Mucosa of stomach (tissue), 1 donor: ENCODE data around the gene TTLL6.

Experiments used
- H3K27me3 ChIP-seq: one replicate; pipeline ENCODE4 v1.7.0; 2013; ENCODE audit warnings: mild to moderate bottlenecking, low read length; ENCODE audit not compliant: control insufficient read depth, insufficient read depth
- H3K36me3 ChIP-seq: one replicate; pipeline ENCODE4 v1.7.0; 2013; ENCODE audit warnings: low read length; ENCODE audit not compliant: control insufficient read depth, insufficient read depth
- H3K4me1 ChIP-seq: one replicate; pipeline ENCODE4 v1.7.0; 2013; ENCODE audit warnings: mild to moderate bottlenecking, low read length; ENCODE audit not compliant: control insufficient read depth, insufficient read depth
- H3K4me3 ChIP-seq: one replicate; pipeline ENCODE4 v1.7.0; 2013; ENCODE audit warnings: low read length
- H3K9ac ChIP-seq: one replicate; pipeline ENCODE4 v1.7.0; 2013; ENCODE audit warnings: mild to moderate bottlenecking, low read length, moderate library complexity
- H3K9me3 ChIP-seq: one replicate; pipeline ENCODE4 v1.7.0; 2013; ENCODE audit warnings: mild to moderate bottlenecking, low read length, moderate library complexity; ENCODE audit not compliant: control insufficient read depth
- donor health status: Pancreatic carcinoma.

The TTLL6 gene

DNA sequence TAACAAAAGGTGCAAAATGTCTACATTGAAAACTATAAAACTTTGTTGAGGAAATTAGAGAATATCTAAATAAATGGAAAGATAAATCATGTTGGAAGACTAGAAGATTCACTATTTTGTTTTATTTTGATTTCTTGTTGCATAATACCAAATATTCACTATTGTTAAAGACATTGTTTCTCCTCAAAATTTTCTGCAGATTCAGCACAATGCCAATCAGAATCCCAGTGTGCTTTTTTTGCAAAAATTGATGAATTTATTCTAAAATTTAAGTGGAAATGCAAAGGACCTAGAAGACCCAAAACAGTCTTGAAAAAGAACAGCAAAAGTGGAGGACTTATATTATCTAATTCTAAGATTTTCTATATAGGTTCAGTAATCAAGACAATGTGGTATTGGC, 40.4 kb downstream of the TTLL6 start:
- Histone ChIP-seq H3K9ac (no peak overlapping the region), H3K4me1 (no peaks in the 10 kb centered on the region), H3K9me3 (no peaks in the 10 kb centered on the region), H3K36me3 (no peaks in the 10 kb centered on the region), H3K27me3 (no peaks in the 10 kb centered on the region), H3K4me3 (no peak overlapping the region)

- H3K36me3 ChIP-seq: no peaks in the 10 kb centered on the region
- H3K4me3 ChIP-seq: no peak overlapping the region
- H3K9me3 ChIP-seq: no peaks in the 10 kb centered on the region
- H3K27me3 ChIP-seq: no peaks in the 10 kb centered on the region
- no peak overlapping the region for H3K9ac ChIP-seq
- no peaks in the 10 kb centered on the region for H3K4me1 ChIP-seq
These were observed 43.8 kb downstream of the TTLL6 start for GRCh38 chr17:48773245-48773644.

GRCh38 chr17:48770954-48771353, 46.1 kb downstream of the TTLL6 start:
- no peaks in the 10 kb centered on the region for H3K36me3 ChIP-seq
- H3K9me3 ChIP-seq: no peaks in the 10 kb centered on the region
- H3K9ac ChIP-seq: no peak overlapping the region
- H3K27me3 ChIP-seq: no peaks in the 10 kb centered on the region
- no peaks in the 10 kb centered on the region for H3K4me1 ChIP-seq
- no peak overlapping the region for H3K4me3 ChIP-seq

DNA sequence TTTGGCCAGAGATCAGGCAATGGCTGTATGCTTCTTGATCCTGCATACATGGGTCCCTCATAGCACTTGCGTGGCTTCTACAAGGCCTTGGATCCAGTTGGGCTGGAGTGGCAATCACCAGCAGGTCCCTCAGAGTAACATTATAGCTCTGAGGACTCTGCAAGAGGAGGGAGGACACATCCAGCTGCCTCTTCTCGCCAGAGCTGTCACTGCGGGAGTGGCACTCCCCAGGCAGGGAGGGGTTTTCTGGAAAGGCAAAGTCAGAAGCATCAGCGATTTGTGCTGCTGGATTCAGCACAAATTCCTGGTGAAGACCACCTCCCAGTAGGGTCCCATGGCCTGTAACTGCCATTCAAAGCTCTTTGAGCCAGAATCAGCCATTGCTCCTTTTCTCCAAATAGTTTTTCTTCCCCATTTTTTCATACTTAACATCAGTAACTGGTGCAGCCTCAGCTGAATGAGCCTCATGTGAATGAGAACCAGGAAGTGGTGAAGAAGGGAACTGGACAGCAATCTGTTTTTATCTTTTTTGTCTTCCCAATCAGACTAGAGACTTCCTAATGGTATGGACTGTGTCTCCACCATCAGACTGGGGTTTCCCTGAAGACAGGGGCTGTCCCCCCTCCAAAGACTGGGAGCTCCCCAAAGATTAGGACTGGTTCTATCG, 47.9 kb downstream of the TTLL6 start:
- Histone ChIP-seq H3K4me1 (no peaks in the 10 kb centered on the region), H3K9ac (no peak overlapping the region), H3K9me3 (no peaks in the 10 kb centered on the region), H3K4me3 (no peak overlapping the region), H3K27me3 (peaks cover 3% of the 10 kb centered on the region), H3K36me3 (no peaks in the 10 kb centered on the region)

- Histone ChIP-seq H3K9ac (no peak overlapping the region), H3K36me3 (no peaks in the 10 kb centered on the region), H3K4me1 (no peaks in the 10 kb centered on the region), H3K27me3 (peaks cover 8% of the 10 kb centered on the region), H3K4me3 (no peak overlapping the region), H3K9me3 (no peaks in the 10 kb centered on the region)
These were observed 49.7 kb downstream of the TTLL6 start for GRCh38 chr17:48767263-48767774.

GRCh38 chr17:48761114-48761513, 55.9 kb downstream of the TTLL6 start:
- no peak overlapping the region for H3K4me3 ChIP-seq
- no peaks in the 10 kb centered on the region for H3K36me3 ChIP-seq

DNA sequence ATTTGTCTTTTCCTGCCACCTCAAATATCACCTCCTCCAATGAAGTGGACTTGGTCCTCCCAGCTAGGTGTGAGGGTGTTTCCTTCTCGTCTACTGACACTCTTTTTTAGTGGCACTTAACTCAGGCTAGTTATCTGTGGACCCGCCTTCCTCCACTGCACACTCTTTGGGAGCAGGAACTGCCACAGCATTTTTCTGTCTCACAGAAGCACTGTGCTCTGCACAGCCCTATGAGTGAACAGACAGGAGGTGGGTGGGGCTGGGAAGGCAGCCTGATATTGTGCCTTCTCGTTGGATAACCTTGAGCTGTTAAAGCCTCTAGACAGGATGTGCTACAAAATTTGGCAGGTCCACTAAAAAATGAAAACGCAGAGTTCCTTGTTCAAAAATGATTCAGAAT, 56.6 kb downstream of the TTLL6 start:
- Histone ChIP-seq H3K27me3 (peaks cover 18% of the 10 kb centered on the region), H3K9me3 (no peaks in the 10 kb centered on the region), H3K4me3 (no peak overlapping the region), H3K9ac (no peak overlapping the region), H3K4me1 (peaks cover 5% of the 10 kb centered on the region), H3K36me3 (no peaks in the 10 kb centered on the region)

More at GRCh38 chr17:48761114-48761513, 55.9 kb downstream of the TTLL6 start:
- Histone ChIP-seq H3K9ac (no peak overlapping the region), H3K4me1 (peaks cover 5% of the 10 kb centered on the region), H3K27me3 (peaks cover 13% of the 10 kb centered on the region), H3K9me3 (no peaks in the 10 kb centered on the region)

GRCh38 chr17:48759288-48759687, 57.7 kb downstream of the TTLL6 start:
- no peak overlapping the region for H3K4me3 ChIP-seq

DNA sequence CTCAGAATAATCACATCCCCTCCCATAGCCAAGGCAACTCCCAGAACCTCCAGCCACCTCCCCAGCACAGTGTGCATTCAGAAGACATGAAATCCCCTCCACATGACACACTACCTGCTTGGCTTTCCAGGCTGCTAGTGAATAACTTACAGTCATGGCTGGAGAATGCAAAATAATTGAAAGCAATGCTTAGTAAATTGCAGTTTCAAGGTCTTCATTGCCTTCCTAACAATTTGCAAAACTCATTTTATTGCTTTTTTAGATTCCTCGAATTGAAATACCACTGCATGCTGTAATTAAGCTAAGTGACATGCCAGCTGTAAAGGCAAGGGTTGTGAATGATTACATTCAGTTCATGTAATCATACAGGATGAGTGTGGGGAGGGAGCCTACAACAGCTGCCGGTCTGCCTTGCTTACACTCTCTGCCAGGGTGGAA, 59.5 kb downstream of the TTLL6 start:
- peaks cover 41% of the 10 kb centered on the region for H3K27me3 ChIP-seq

More at GRCh38 chr17:48759288-48759687, 57.7 kb downstream of the TTLL6 start:
- no peak overlapping the region for H3K9ac ChIP-seq
- H3K4me1 ChIP-seq: peaks cover 15% of the 10 kb centered on the region
- peaks cover 28% of the 10 kb centered on the region for H3K27me3 ChIP-seq
- H3K9me3 ChIP-seq: no peaks in the 10 kb centered on the region
- H3K36me3 ChIP-seq: no peaks in the 10 kb centered on the region

DNA sequence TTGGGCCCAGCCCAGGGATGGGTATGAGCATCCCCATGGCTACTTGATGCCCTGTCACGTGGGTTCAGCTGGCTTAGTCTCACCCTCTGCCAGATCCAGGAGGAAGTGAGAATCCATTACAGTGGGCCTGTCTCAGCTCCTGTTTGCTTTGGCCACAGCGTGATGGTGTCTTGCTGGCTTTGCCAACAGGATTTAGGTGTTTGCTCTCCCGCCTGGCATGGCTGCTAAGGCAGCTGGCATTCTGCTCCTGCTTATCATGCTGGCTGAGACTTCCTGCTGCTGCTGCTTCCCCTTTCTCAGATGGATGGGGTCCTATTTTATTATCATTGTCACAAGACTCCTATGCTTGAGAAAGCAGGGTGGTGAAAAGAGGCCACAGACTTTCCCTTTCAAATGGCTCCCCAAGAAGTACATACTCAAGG, 60.2 kb downstream of the TTLL6 start:
- no peaks in the 10 kb centered on the region for H3K36me3 ChIP-seq
- H3K4me1 ChIP-seq: peaks cover 15% of the 10 kb centered on the region
- no peaks in the 10 kb centered on the region for H3K9me3 ChIP-seq
- no peak overlapping the region for H3K9ac ChIP-seq
- no peak overlapping the region for H3K4me3 ChIP-seq
- peaks cover 48% of the 10 kb centered on the region for H3K27me3 ChIP-seq

More for the DNA sequence above, 59.5 kb downstream of the TTLL6 start:
- Histone ChIP-seq H3K4me3 (no peak overlapping the region), H3K4me1 (peaks cover 15% of the 10 kb centered on the region), H3K9ac (no peak overlapping the region), H3K9me3 (no peaks in the 10 kb centered on the region), H3K36me3 (no peaks in the 10 kb centered on the region)

DNA sequence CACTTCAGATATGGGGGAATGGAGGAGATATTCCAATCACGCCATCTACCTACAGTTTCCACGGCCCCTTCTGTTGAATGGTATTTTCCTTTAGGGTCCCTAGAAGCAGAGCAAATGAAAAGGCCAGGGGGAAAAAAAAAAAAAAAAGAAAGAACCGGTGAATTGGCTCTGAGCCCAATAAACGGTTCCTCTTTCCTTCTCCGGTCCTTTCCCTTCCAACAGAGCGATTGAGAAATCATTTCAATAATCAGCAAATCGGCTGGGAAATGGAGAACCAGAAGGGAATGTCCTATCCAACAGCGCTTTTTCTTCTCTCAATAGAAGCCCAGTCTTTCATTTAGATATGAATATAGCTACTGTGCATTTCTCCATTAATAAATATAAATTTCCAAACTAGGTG, 61.7 kb downstream of the TTLL6 start:
- H3K9me3 ChIP-seq: no peaks in the 10 kb centered on the region
- no peaks in the 10 kb centered on the region for H3K36me3 ChIP-seq
- peaks cover 15% of the 10 kb centered on the region for H3K4me1 ChIP-seq
- H3K27me3 ChIP-seq: peaks cover 63% of the 10 kb centered on the region
- H3K9ac ChIP-seq: no peak overlapping the region
- no peak overlapping the region for H3K4me3 ChIP-seq

GRCh38 chr17:48754500-48755261, 62.3 kb downstream of the TTLL6 start:
- no peak overlapping the region for H3K9ac ChIP-seq
- no peak overlapping the region for H3K4me3 ChIP-seq
- H3K36me3 ChIP-seq: no peaks in the 10 kb centered on the region
- H3K9me3 ChIP-seq: no peaks in the 10 kb centered on the region
- H3K4me1 ChIP-seq: peaks cover 15% of the 10 kb centered on the region
- H3K27me3 ChIP-seq: peaks cover 70% of the 10 kb centered on the region
